ENCODE results near the gene SVOPL. TPM values are rescaled to one million over a fixed set of nuclear protein-coding genes. Genes with fewer than 3 reads are reported as not detected.
"Not testable (repeated sequence)": the region's sequence is repeated elsewhere in the genome, so short reads cannot be mapped to it uniquely, and the experiment has no call there.

Gene SVOPL, protein sequence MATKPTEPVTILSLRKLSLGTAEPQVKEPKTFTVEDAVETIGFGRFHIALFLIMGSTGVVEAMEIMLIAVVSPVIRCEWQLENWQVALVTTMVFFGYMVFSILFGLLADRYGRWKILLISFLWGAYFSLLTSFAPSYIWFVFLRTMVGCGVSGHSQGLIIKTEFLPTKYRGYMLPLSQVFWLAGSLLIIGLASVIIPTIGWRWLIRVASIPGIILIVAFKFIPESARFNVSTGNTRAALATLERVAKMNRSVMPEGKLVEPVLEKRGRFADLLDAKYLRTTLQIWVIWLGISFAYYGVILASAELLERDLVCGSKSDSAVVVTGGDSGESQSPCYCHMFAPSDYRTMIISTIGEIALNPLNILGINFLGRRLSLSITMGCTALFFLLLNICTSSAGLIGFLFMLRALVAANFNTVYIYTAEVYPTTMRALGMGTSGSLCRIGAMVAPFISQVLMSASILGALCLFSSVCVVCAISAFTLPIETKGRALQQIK
- not detected in 2 replicates for total RNA-seq (2014; rRNA removed; shearing (Covaris generic))
- polyA plus RNA-seq (2015; cell fraction: cytosol; rRNA removed): not detected in 2 replicates
- polyA plus RNA-seq (2015; cell fraction: nucleus; rRNA removed): not detected in 2 replicates

DNA sequence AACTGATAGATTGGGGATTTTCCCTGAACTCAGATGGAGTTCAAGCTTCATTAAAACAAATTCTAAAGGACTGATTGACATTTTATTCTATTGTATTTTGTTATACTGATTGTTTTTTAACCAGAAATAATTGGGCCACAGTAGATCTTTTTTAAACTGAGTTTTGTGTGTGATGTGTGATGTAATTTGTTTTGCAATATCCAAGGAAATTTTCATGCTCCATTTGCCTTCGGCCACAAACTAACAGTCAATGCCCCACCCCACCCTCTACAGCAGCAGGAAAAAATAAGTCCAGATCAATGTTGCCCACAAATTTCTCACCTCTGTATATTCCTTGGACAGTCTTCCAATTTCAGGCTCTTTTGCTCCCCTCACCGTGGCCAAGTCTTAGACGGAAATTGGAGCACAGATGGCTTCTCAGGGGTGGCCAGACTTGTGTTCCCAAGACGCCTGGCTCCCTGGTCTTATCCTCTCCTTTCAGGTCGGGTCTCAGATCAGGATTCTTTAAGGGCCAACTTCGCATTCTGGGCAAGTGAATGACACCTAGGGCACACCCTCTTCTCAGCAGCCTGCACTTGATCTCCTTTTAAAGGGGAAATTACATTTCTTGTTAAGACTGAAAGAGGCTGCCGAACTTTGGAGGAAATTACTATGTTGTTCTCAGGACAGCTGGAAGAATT lies at the start of gene SVOPL:
Gene SVOPL, minus strand, starts transcription at position 506 of the 680 bp plus-strand sequence. CDS start 22,317 bp downstream, outside the sequence.
- no peak for DNase-seq (ENCODE audit: low read depth)

DNA sequence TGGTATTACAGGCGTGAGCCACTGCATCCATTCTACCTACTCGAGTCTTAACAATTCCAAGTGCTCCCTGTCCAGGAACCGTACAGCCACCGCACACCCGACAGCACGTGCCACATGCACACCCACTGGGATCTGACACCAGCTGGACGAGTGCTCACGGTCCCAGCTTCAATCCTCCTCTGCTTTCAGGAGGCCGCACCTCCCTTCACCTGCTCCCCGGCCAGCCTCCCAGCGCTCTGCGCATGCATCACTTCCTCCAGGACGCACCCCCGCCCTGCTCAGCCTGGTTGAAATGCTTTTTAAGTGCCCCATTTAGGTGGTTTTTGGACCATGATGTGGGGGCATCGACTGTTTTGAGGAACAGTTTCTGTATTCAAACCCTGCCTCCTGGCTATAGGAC lies 49.3 kb upstream of the SVOPL start:
- DNase-seq (ENCODE audit: low read depth): no peak

DNA sequence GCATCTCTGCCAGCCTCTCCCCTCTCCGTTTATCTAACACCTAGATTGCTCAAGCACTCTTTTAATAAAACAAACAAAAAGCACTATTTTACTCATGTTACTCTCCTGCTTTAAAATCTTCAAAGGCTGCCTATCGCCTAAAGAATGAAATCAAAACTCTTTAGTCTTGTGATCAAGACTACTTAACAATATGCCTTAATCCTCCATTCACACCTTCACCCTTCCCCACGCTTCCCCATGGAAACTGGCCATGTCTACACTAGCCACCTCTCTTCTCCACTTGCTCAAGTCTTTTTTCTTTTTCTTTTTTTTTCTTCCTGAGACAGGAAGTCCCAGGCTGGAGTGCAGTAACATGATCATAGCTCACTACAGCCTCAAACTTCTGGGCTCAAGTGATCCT lies 48.8 kb upstream of the SVOPL start:
- DNase-seq (ENCODE audit: low read depth): peak; percentile 32

DNA sequence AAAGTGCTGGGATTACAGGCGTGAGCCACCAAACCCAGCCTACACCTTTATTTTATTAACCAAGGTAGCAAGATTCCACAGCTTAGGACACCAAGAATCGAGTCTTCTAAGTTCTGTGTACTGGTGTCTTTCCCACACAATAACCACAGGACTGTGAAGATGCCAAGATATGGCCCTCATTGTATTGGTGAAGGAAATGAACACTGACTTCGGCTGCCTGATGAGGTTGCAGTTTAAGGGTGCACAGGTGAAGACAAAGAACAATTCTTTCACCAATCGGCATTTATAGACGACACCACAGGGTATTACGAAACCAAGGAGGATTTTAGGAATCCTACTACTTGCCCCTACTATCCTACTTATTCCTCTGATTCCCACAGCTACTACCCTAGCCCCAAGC lies 47.5 kb upstream of the SVOPL start:
- no peak for DNase-seq (ENCODE audit: low read depth)

DNA sequence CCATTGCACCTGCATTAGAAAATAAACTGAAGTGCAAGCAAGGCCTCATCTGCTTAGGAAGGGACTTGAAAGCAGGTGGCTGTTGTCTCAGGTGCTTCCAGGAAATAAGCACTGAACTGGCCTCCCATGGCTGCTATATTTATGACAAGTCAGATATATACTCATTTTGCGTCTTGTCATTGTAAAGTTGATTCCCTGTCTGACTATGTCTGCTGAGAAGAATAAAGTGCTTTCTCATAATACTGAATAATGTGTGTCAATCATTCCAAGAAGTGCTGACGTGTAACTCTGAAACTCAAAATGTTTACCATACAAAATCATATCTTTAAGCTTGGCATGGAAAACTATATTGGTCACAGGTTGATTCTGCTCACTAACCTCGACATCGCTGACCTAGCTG lies 44.9 kb upstream of the SVOPL start:
- no peak for DNase-seq (ENCODE audit: low read depth)

DNA sequence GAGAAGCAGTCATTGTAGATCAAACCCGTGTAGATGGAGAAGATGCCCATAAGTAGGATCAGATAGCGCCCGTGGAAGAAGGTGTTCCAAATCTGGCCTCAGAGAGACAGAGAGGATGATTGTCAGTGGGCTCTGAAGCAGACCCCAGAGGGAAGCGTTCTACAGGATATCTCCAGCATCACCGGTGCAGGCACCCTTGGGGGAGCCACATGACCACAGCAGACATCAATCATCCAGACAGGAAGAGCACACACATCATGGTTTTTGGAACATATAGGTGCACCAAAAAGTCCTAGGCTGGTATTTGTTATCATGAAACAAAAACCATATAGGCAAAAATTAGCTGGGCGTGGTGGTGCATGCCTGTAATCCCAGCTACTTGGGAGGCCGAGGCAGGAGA lies 44.0 kb upstream of the SVOPL start:
- DNase-seq (ENCODE audit: low read depth): no peak

DNA sequence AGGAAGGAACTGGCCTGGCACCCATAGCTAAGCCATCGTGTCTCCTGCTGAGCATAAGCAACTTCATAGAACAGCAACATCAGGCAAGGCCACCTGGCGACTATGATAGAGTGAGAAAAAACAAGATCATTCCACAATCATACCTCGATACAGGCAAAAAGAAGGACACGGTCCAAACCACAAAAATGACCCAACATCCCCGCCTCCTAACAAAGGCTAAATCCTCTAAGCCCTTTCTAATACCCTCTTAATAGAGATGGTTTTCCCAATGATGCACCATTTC lies 40.2 kb upstream of the SVOPL start:
- DNase-seq (ENCODE audit: low read depth): no peak

DNA sequence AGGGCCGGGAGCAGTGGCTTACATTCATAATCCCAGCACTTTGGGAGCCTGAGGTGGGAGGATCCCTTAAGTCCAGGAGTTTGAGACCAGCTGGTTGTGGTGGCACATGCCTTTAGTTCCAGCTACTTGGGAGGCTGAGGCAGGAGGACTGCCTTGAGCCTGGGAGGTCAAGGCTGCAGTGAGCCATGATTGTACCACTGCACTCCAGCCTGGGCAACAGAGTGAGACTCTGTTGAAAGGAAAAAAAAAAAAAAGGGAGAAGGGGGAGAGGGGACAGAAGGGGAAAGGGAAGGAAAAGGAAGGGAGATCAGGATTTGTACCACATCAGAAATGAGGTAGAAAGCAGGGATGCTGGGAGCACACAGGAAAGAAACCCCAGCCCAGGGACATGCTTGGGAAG lies 38.7 kb upstream of the SVOPL start:
- no peak for DNase-seq (ENCODE audit: low read depth)

DNA sequence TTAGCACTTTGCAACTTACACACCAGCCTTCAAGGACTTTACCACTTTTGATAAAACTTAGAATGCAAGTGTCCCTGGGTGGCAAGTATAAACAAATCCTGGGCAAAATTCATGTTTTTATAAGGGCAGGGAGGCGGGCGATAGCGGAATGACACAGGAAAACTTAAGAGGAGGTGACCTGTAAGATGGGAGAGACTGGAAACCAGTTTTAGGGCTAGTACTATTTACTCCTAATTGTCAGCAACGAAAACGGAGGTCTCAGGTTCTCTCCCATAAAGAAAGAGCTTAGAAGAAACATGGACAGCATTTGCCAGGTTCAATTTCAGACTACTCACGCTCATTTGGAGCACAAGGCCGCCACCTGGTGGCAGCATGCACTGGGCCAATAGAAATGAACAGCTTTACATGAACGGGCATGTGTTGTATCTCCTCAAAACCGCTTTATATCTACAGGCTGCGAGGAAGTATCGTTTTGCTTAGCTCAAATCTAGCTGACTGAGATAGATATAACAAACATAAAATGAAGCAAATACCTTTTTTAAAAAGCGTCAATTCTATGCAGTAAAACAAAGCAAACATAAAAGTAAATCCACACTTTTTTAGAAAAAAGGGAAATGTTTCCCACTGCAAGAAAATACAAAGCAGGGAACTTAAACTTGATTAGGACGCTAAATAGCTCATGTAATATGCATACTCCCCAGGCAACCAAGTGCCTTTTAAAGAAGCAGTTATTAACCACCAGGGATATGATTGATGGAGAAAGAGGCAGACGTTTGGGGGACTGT lies 37.6 kb upstream of the SVOPL start:
- DNase-seq (ENCODE audit: low read depth): peak; percentile 88

DNA sequence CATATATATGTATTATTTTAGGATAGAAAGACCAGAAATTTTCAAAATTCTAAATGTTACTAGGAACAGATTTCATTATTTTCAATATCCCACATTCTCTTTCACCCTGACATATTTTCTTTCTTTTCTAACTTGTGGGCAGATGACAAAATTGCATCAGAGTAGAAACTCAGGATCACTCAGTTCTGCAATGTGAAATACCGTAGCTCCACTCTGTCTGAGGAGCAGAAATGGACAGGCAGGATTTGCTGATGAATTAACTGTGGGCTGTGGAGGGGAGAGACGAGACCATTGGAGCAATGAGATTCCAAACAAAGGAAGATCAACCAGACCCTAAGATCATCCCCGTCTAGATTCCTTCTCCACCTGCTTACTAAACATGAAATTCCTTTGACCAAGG lies 37.0 kb upstream of the SVOPL start:
- no peak for DNase-seq (ENCODE audit: low read depth)

DNA sequence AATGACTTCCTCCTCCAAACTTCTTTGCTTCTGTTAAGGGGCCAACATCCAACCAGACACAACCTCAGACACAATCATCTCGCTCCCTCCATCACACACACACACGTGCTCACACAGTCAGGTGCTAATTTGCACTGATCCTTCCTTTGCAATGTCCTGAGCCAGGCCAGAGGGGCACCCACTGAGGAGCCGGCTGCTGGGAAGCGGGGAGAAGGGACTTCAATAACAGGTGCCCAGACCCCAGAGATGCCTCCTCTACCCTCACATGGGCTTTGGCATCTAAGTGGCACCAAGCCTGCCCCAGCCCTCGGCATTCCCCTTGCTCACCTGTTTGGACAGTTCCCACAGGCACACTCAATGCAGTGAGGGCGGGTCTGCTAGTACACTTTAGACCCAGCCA lies 34.2 kb upstream of the SVOPL start:
- no peak for DNase-seq (ENCODE audit: low read depth)

DNA sequence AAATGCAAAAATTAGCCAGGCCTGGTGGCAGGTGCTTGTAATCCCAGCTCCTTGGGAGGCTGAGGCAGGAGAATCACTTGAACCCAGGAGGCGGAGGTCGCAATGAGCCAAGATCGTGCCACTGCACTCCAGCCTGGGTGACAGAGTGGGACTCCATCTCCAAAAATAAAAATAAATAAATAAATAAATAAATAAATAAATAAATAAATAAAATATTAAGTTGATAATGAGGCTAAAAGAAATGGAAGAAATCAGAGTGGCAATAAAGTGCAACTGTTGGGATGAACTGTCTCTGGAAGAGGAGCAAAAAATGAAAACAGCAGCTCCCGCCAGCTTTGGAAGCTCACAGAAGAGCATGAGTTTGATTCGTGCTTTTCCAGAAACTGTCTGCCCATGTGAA lies 30.6 kb upstream of the SVOPL start:
- not testable (repeated sequence) for DNase-seq (ENCODE audit: low read depth)

DNA sequence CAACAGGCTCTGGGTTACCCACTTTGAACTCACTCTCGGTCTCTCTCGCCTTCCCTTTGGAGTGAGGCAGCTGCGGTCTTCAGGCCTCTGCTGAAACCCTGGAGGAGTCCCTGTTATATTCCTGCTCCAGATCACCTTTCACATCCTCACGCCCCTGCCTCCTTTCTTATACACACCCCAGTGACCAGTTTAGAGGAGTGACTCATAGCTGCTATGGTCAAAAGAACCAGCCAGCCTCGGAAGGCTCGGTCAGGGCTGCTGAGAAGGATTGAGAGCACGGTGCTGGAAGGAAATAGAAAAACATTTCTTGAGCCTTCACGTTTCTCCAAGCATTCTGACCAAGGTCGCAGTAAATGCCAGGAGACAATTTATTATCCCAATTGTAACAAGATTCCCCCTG lies 28.3 kb upstream of the SVOPL start:
- DNase-seq (ENCODE audit: low read depth): no peak

DNA sequence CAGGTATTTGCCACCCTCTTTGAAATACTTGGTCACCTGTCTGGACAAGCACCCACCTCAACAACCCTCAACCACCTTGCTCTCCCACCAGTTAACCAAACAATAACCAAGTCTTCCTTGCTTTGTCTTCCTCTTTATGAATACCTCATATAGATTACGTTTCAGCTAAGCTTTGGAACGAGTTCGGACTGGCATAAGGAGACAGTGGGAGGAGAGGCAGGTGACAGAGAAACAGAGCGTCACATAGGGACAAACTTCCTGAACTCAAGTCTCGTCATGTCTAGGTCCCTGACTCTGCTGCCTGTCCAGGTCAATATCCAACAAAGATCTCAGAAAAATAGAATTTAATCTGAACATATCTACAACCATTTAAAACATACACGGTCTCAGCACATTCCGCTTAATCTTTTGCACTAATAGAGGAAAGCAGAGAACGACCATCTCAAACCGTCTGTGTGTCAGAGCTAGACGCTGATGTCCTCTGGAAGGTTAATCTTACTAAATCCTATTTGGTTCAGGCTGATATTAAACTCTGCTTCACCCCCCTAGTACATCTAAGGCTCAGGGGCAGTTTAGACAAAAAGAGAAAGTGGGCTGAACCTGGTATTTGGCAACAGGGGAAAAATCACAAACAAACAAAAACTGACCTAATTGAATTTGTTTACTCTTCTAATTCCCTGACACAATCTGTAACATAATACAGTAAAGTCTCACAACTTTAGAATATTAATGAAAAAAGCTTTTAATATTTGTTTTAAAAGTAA lies 26.4 kb upstream of the SVOPL start:
- DNase-seq (ENCODE audit: low read depth): no peak

DNA sequence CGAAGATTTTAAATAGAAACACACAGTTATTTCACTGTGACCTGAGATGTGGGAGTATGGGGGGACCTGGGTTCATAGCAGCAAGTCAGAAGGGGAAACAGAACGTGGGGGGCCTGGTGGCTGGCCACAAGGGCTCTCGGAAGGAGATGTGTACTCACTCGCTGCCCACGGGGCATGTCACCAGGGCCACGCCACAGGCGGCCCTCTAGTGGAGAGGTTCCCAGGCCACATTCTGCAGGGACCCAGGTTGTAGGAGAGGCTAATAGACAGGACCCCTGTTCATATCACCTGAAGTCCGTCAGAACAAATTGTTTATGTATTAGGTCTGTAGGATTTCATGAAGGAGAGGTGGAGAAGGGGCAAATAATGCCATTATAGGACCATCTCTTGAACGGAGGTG lies 25.1 kb upstream of the SVOPL start:
- DNase-seq (ENCODE audit: low read depth): no peak

DNA sequence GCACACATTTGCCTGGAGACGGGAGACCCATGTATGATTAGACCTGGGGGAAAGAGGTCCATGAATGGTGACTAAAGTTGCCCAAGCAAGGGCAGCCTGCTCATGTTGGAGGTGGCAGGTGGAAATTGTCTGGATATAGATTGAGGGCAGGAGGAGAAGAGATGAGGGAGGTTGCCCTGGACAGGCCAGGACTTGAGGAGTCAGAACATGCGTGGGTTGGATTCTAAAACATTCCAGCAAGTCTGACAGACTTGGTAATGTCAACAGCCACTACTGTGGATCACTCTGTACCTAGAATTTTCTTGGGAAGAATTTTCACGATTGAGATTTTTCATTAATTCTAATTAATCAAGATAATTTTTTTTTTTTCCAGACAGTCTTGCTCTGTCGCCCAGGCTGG lies 19.1 kb upstream of the SVOPL start:
- no peak for DNase-seq (ENCODE audit: low read depth)

DNA sequence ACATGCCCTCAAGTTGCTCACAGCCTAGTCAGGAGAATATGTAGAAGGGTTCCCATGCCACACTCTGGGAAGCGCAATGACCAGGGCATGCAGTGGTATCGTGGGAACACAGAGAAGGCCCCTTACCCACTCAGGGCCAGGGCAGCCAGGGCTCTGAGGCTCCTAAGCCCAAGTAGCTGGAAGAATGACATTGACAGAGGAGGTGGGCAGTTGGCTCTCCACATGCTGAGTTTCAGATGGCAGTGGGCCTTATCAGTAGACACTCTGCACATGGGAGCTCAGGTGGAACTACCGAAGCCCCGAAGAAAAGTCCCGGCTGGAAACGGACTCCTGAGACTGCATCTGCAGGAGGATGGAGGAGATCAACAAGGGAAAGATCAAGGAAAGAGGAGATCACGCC lies 15.7 kb upstream of the SVOPL start:
- no peak for DNase-seq (ENCODE audit: low read depth)

DNA sequence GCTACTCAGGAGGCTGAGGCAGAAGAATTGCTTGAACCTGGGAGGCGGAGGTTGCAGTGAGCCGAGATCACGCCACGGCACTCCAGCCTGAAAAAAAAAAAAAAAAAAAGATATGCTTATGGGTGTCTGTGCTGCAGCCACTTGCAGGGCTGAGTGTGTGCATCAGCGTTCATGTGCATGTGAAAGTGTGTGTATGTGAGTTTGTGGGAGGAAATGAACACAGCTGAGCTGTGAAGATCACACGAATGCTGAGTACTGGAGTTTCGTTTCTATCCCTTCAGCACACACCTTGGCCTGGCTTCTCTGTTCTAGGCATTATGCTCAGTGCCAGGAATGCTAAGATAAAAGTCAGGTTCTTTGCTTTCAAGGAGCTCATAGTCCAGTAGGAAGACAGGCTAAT lies 12.0 kb upstream of the SVOPL start:
- DNase-seq (ENCODE audit: low read depth): no peak

DNA sequence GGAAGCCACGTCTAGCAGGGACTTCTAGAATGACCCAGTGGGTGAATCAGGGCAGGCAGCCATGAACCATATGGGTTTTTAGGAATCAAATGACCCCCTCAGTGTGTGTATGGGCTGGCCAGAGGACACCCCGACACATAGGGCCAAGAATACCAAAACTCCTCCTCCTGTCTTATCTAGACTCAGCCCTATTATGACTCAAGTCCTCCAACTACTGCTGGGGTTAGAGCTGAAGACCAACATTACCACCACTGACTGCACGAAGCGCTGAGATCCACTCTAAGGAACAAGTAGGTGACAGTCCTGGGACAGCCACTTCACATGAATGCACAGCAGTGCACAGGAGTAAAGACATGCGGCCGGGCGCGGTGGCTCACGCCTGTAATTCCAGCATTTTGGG lies 11.5 kb upstream of the SVOPL start:
- no peak for DNase-seq (ENCODE audit: low read depth)

DNA sequence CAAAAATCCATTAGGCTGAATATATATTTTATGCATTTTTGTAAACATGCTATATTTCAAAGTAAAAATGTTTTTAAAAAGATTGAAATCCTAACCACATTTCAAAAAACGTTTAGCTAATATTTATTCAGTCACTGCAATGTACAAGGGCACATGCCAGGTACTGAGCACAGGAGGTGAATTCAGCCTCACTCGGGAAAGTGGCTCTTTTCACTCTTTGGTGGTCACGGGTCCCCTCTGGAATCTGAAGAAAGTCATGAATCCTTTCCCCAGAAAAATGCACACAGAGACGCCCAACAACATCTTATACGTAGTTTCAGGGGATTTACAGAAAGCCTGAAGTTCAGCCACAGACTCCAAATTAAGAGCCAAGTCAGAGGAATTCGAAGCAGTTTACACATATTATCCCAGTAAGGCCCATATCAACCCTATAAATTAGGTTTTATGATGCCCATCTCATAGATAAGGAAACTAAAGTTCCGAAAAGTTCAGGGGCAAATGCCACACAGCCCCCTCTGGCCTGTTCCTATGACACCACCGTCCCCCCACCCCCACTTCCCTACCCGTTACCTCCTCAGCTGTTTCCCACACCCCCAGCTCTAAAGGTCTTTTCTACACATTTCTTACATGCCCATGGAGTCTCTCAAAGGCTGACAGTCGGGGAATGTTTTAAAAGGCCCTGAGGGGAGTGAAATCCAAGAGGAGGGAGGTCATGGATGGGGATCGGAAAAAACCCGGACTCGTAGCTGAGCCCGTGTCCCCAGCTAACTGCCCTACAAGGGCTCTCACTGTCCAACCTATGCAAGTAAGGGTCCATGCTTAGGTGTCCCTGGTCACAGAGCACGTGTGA lies 9.6 kb upstream of the SVOPL start:
- DNase-seq (ENCODE audit: low read depth): no peak
